ENCODE data around the gene KRTAP4-11.
"Not testable (repeated sequence)": the region's sequence is repeated elsewhere in the genome, so short reads cannot be mapped to it uniquely, and the experiment has no call there.

Gene KRTAP4-11

DNA sequence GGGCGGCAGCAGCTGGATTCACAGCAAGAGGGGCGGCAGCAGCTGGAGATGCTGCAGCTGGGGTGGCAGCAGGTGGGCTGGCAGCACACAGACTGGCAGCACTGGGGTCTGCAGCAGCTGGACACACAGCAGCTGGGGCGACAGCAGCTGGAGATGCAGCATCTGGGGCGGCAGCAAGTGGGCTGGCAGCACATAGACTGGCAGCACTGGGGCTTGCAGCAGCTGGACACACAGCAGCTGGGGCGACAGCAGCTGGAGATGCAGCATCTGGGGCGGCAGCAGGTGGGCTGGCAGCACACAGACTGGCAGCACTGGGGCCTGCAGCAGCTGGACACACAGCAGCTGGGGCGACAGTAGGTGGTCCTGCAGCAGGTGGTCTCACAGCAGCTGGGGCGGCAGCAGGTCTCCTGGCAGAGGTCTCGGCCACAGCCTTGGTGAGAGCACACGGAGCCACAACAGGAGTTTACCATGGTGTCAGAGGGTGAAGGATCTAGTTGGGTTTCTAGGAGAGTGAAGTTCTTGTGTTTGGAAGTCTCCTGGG is at the start of gene KRTAP4-11:
Gene KRTAP4-11 (minus strand): TSS at position 528 of the 541 bp plus-strand sequence. CDS start 58 bp downstream, at position 470.
- not testable (repeated sequence) for DNase-seq

DNA sequence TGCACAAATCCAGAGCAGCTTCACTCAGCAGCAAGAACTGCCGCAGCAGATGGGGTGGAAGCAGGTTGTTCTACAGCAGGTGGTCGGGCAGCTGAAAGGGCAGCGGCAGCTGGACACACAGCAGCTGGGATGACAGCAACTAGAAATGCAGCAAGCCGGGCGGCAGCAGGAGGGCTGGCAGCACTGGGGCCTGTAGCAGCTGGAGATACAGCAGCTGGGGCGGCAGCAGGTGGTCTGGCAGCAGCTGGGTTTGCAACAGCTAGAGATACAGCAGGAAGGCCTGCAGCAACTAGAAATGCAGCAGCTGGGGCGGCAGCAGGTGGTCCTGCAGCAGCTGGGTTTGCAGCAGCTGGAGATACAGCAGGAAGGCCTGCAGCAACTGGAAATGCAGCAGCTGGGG is 49.4 kb upstream of the KRTAP4-11 start:
- no peak for DNase-seq

DNA sequence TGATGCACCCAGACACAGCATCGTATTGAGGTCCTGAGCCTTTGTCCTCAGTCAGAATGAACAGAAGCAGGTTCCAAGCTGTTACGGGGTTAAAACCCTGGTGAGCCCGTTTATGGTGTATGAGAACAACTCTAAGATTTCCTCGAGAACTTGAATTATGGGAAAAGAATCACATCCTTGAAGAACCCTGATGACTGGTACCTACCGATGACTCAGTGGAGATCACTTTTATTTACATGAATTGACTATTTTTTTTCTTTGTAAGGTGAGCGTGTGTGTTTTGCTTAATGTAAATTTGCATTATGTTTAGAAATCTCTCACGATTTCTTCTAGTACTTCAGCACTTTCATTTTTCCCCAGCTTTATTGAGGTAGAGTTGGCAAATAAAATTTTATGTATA is 45.7 kb upstream of the KRTAP4-11 start:
- DNase-seq: peak; percentile 5

DNA sequence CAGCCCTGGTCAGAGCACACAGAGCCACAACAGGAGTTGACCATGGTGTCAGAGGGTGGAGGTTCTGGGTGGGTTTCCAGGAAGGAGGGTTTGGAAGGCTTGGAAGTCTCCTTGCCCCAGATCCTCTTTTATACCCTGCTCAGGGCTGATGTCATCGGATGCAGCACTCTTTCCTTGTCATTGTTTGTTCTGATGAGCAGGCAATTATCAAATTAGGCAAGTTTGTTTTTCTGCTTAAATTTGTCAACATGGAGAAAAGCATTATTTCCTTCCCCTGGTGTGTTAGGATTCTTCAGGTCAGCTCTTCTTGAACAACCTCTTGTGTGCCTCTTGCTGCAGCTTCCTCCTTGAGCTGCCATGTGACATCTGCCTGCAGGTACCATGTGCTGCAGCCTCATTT is 42.5 kb upstream of the KRTAP4-11 start, which contains the start of gene KRTAP4-4:
Gene KRTAP4-4 (minus strand): TSS at position 101 of the 400 bp plus-strand sequence. CDS start 57 bp downstream, at position 44.
- DNase-seq: no peak

DNA sequence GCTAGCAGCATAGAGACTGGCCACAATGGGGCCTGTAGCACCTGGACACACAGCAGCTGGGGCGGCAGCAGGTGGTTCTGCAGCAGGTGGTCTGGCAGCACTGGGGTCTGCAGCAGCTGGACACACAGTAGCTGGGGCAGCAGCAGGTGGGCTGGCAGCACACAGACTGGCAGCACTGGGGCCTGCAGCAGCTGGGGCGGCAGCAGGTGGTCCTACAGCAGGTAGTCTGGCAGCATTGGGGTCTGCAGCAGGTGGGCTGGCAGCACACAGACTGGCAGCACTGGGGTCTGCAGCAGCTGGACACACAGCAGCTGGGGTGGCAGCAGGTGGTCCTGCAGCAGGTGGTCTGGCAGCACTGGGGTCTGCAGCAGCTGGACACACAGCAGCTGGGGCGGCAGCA is 42.0 kb upstream of the KRTAP4-11 start:
- DNase-seq: not testable (repeated sequence)

DNA sequence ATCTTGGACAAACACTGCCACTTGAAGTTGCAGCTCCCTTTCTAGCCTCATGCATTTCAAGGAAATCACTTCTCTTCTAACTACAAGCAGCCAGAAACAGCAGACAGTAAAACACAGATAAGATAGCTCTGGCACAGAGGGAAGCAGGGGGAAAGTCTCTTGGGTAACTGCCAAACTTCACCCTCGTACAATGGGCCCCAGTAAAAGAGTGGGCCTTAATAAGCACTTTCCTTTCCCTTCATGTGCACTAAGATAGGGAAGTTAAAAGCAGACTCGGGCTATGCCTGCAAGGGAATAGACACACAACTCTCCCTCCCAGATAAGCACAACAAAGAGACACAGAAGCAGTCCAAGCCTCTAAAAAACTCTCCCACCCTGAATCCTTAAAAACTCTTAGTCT is 35.7 kb upstream of the KRTAP4-11 start:
- DNase-seq: no peak

DNA sequence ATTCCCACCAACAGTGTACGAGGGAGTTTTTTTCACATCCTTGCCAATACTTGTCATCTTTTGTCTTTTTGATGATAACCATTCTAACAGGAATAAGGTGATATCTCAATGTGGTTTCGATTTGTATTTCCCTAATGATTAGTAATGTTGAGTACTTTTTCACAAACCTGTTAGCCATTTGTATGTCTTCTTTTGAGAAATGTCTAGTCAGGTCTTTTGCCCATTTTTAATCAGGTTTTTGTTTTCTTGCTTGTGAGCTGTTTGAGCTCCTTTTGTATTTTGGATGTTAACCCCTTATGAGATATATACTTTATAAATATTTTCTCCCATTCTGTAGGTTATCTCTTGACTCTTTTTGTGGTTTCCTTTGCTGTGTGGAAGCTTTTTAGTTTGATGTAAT is 33.4 kb upstream of the KRTAP4-11 start:
- no peak for DNase-seq

DNA sequence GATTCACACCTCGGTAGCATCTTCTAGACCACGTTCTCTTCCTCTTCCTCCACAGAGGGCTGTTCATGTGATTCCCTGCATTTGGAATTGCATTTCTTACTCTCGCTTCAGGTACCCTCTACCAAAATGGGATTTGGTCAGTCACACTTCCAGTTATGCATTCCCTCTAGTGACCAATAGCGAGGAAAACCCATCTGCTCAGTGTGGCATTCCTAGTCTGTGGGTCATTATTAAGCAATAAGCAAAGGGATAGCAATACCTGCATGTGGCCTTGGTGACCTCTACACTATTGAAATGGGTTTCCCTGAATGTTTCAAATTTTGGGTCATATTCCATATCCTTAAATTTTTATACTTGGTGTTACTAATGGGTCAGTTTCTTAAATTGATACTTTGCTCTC is 31.9 kb upstream of the KRTAP4-11 start:
- no peak for DNase-seq

DNA sequence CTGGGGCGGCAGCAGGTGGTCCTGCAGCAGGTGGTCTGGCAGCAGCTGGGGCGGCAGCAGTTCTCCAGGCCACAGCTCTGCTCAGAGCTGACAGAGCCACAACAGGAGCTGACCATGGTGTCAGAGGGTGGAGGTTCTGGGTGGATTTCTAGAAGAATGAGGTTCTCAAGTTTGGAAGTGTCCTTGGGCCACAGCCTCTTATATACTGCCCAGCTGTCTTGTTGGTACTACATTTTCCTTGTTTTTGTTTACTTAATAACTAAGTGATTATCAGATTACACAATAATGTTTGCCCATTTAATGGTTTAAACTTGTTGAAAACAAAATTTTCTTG is 31.4 kb upstream of the KRTAP4-11 start, which contains the start of gene KRTAP4-5:
Gene KRTAP4-5 (minus strand): TSS at position 174 of the 334 bp plus-strand sequence. CDS start 58 bp downstream, at position 116.
- DNase-seq: no peak

DNA sequence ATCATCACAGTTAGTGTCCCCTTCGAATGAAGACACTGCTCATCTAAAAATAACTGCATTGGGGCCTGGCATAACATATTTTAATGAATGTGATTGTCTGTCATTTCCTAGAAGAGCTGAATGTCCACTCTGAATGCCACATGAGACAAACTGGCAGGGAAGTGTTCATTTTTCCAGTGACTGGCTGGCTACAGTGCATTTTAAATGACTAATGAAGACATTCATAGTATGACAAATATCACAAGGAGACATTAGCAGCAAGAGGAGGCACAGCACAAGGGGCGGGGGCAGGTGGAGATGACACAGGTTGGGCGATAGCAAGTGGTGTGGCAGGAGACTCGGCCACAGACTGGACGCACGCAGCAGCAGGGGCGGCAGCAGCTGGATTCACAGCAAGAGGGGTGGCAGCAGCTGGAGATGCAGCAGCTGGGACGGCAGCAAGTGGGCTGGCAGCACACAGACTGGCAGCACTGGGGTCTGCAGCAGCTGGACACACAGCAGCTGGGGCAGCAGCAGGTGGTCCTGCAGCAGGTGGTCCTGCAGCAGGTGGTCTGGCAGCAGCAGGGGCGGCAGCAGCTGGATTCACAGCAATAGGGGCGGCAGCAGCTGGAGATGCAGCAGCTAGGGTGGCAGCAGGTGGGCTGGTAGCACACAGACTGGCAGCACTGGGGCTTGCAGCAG is 30.9 kb upstream of the KRTAP4-11 start:
- DNase-seq: not testable (repeated sequence)

DNA sequence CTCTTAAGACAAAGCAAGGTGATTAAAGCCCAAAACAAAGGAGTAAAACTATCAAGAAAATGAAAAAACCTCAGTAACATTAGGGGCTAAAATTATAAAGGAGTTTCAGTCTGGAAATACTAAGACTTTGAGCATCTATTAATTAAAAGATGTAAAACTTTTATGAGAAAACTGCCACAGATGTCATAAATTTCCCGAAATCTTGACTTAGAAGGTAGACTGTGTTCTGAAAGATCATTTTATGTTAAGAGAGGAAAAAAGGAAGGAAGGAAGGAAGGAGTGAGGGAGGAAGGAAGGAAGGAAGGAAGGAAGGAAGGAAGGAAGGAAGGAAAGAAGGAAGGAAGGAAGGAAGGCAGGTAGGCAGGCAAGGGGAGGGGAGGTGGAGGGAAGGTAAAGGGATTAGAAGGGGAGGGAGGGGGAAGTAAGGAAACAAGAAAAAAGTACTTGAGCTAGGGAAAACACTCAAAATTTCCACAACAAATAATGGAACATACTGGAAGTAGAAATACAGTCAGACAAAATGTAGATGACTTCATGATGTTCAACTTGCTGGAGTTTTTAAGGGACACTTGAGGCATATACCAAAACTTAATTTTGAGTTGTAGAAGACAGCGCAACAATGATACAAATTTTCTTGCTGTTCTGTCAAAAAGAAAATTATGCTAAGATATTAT is 29.5 kb upstream of the KRTAP4-11 start:
- DNase-seq: no peak

DNA sequence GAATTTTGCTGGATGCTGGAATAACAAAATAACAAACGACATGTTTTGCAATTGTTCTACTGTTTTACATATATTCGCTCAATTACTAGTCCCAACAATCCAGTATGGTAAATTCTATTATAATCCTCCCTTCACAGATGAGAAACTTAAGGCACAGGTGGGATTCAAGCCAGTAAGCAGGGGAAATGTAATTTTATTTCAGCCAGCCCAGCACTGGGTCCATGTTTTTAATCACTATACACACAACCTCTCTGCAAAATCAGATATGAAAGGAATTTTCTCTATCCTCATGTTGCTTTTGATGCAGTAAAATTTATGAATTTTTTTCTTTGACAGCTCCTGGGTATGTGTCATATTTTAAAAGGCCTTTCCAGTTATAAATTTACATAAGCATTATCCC is 27.1 kb upstream of the KRTAP4-11 start:
- DNase-seq: no peak

DNA sequence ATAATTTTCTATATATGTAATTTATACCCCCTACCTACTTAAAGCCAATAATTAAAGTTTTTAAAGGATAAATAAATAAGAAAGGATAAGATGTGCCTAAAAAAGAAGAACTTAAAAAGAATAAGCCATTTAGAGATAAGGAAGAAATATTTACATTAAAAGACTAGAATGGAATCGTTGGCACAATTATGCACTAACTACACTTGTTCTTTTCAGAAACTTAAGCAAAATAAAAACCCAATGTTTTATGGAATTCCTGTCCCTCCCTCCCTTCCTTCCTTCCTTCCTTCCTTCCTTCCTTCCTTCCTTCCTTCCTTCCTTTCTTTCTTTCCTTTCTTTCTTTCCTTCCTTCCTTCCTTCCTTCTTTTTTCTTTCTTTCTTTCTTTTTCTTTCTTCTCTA is 26.7 kb upstream of the KRTAP4-11 start:
- no peak for DNase-seq

DNA sequence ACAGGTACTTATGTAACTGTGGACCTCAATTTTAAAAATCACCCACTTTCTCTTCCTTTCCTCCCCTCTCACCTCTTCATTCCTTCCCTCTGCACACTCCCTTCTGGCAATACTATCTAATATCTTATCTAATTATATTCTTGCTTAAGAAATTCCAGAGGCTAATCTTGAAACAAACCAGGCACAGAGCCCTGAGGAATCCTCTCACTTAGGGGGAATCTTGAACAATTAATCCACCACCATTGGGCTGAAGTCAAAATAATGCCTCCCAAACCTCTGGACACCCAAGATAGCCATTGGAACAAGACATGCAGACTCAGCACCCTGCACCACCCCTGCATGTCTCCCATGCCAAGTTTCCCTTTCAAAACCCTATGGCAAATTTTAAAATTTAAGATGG is 23.2 kb upstream of the KRTAP4-11 start:
- no peak for DNase-seq

DNA sequence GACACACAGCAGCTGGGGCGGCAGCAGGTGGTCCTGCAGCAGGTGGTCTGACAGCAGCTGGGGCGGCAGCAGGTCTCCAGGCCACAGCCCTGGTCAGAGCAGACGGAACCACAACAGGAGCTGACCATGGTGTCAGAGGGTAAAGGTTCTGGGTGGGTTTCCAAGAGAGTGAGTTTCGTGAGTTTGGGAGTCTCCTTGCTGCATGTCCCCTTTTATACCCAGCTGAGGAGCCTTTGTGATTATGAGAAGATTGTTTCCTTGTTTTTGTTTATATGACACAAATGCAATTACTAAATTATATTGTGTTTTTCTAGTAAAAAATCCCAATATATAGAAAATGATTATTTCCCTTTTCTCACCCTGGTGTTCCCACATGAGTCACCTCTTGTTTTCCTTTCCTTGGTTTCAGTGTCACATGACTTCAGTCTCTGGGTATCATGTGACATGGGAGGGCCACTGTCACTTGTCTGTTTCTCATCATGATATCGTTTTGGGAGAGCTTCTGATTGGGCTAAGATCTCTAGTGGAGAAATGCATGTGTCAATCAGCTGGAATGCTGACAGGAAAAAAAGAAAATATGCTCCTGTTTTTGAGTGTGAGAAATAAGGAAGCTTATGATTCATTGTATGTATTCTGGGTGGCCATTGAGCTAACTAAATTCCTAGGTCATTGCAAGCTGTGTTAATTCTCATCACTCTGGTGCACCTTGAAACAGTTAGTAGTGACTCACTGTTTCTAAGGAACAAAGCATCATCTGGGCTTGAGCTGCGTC is 22.4 kb upstream of the KRTAP4-11 start, which contains the start of gene KRTAP4-6:
Gene KRTAP4-6 (minus strand): TSS at position 185 of the 772 bp plus-strand sequence. CDS start 57 bp downstream, at position 128.
- peak; percentile 94 for DNase-seq

DNA sequence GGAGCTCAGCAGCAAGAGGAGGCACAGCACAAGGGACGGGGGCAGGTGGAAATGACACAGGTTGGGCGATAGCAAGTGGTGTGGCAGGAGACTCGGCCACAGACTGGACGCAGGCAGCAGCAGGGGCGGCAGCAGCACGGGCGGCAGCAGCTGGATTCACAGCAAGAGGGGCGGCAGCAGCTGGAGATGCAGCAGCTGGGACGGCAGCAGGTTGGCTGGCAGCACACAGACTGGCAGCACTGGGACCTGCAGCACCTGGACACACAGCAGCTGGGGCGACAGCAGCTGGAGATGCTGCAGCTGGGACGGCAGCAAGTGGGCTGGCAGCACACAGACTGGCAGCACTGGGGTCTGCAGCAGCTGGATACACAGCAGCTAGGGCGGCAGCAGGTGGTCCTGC is 21.7 kb upstream of the KRTAP4-11 start:
- not testable (repeated sequence) for DNase-seq

DNA sequence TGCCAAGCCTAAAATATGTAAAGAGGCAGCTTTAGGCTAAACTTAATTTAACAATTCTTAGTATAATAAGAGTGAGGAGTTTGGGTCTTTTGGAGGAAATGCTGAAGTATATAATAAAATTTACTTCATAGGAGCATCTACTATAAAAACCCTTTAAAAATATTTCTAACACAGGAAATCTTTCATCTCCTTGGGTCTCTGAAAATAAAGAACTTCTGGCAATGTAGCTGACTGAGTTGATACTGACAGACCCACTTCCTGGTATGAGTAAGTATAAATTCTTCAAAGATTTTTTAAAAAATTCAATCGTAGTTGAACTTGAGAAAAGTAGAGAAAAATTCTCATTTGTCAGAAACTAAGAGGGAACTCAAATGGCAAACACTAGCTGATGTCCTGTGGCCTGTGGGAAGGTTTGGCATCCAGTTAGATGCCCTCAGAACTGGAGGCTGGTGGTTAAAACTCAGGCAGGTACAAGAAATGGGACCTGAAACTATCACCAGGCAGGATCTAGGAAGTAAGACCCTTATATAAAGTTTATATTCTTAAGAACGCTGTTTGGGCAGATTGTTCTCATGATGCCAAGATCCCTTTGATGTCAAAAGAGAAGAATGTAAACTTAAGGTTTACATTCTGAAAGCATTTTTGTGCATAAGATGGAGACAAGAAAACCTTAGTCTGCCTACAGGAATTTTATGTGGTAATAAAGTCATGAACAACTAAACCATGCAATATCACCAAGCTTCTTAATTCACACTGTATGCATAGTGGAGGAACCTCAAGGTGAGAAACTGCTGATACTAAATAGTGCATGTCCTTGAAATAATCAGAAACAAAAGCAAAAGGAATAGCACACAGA is 15.9 kb upstream of the KRTAP4-11 start:
- DNase-seq: no peak

DNA sequence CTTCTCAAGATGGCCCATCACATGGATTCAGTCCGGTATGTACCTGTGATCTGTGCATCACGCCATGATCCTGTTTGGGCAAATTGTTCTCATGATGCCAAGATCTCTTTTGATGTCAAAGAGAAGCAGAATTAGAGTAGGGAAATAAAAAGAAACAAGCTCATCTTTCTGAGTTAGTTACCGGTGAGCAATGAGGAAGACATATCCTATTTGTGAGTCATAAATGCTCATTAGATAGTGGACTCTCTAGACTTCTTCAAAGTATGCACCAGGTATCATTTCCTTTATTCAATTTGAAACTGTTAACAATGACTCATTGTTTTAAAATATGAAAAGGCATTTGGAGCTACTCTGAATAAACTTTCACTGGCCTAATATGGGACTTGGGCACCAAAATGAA is 13.8 kb upstream of the KRTAP4-11 start:
- DNase-seq: peak; percentile 42

DNA sequence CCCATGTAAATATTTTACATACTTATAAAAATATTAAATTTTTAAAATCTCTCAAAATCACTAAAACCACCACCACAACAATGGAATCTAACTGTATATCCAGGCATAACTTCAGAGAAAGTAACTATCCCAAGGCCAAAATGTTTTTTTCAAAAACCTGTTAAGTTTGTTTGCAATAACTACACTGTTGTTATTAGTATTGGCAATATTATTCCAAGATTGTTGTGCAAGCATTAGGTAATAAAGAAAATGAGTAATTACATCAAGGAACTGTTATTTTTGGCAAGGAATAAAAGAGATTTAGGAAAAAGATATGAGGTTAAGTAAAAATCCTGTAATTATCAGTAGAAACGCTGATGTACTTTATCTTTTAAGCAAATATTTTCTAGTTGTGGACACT is 9.2 kb upstream of the KRTAP4-11 start:
- DNase-seq: no peak

DNA sequence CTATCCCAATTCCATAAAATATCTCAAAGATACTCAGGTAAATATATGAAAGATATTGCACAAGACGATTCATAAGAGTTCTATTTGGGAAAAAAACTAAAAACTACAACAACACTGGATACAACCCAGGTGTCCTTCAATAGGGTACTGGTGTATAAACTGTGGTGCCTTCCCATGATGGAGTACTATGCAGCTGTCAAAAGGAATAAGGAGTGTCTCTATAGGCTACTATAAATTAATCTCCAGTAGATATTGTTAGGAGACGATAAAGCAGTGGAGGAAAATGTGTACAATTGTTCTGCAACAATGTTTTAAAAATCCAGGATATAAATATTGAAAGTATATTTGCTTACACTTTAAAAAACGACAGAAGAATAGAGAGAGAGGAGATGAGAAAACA is 8.2 kb upstream of the KRTAP4-11 start:
- DNase-seq: no peak

DNA sequence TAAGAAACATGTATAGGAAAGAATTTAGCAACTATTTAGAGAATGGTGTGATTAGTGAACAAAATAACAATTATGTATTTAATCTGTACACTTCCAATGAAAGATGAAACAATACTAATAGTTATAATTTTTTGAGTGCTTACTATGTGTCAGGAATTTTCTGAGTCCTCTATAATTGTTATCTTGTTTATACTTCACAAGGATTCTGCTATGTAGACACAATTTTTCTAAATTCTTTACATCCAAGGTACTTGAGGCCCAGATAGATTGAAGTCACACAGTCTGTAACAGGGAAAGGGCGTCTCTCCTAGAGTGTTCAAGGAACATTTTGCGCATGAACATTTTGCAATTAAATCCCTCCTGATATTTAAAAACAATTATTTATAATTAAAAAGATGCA is 6.9 kb upstream of the KRTAP4-11 start:
- DNase-seq: no peak

DNA sequence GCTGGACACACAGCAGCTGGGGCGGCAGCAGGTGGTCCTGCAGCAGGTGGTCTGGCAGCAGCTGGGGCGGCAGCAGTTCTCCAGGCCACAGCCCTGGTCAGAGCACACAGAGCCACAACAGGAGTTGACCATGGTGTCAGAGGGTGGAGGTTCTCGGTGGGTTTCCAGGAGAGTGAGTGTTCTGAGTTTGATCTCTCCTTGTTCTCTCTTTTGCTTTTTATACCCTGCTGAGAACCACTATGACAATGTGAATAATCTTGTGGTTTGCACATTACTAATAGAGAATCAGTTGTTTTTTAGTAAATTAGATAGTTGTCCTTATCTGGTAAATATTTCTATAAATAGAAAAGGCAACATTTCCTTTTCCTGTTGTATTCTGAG is 5.8 kb upstream of the KRTAP4-11 start, which contains the start of gene KRTAP4-12:
Gene KRTAP4-12 (minus strand): TSS at position 192 of the 381 bp plus-strand sequence. CDS start 60 bp downstream, at position 132.
- DNase-seq: not testable (repeated sequence)
